Measurements from ENCODE around the gene CDCA4.
A peak's percentile ranks its signal among the peaks of the same experiment; 100 is the strongest.

GRCh38 chr14:104975481-104976197 lies 45.2 kb downstream of the CDCA4 start:
- no peak for TF ChIP-seq EZH2 (IDR thresholded peaks at IDR 0.05; ENCODE audit: borderline replicate concordance, low read depth, low read length, severe bottlenecking)
- peak; percentile 56 for TF ChIP-seq CTCF (IDR thresholded peaks at IDR 0.05; ENCODE audit: borderline replicate concordance, extremely low read depth, low read length, poor library complexity, severe bottlenecking)
